HepG2 (cell line): ENCODE measurements around the gene MINDY2. TPM values are rescaled to one million over a fixed set of nuclear protein-coding genes. Genes with fewer than 3 reads are reported as not detected.

Experiments
- AHR ChIP-seq: IDR thresholded peaks from 2 replicates; pipeline ENCODE4 v1.6.1; 2018; ENCODE audit warnings: missing genetic modification reagents, missing compliant biosample characterization
- ELF4 ChIP-seq: sonication (generic); formaldehyde crosslinking; IDR thresholded peaks from 2 replicates; pipeline ENCODE4 v1.5.0; 2020; ENCODE audit warnings: missing genetic modification reagents, mild to moderate bottlenecking, moderate library complexity, borderline replicate concordance
- GATAD1 ChIP-seq: IDR thresholded peaks from 2 replicates; pipeline ENCODE4 v1.6.1; 2016; ENCODE audit warnings: missing genetic modification reagents, missing compliant biosample characterization
- IRF2 ChIP-seq: IDR thresholded peaks from 2 replicates; pipeline ENCODE4 v1.6.1; 2018; ENCODE audit warnings: missing genetic modification reagents, missing compliant biosample characterization
- JDP2 ChIP-seq: sonication (generic); formaldehyde crosslinking; IDR thresholded peaks from 2 replicates; pipeline ENCODE4 v1.8.1; 2022; ENCODE audit warnings: missing genetic modification reagents, borderline replicate concordance
- KDM3A ChIP-seq: IDR thresholded peaks from 2 replicates; pipeline ENCODE4 v1.6.1; 2018; ENCODE audit warnings: low read depth, missing compliant biosample characterization
- MAZ ChIP-seq, 2 experiments: sonication (generic) in 1 of 2; formaldehyde crosslinking in 1 of 2; IDR thresholded peaks; 2 replicates each; pipeline versions ENCODE4 v1.5.0 to v1.6.1; 2012 to 2020; ENCODE audit warnings: low read depth in 2 of 2, mild to moderate bottlenecking in 2 of 2, borderline replicate concordance in 1 of 2, improper control_type of control experiment in 1 of 2, low read length in 1 of 2, missing genetic modification reagents in 1 of 2, moderate library complexity in 1 of 2
- MED8 ChIP-seq: sonication (generic); formaldehyde crosslinking; IDR thresholded peaks from 2 replicates; pipeline ENCODE4 v1.8.1; 2023; ENCODE audit warnings: mild to moderate bottlenecking, missing genetic modification reagents; ENCODE audit not compliant: insufficient replicate concordance
- MYC ChIP-seq: sonication (generic); formaldehyde crosslinking; IDR thresholded peaks from 2 replicates; pipeline ENCODE4 v1.9.0; 2021; ENCODE audit warnings: missing genetic modification reagents, borderline replicate concordance
- PAX8 ChIP-seq: sonication (generic); formaldehyde crosslinking; IDR thresholded peaks from 2 replicates; pipeline ENCODE4 v1.8.0; 2022; ENCODE audit warnings: mild to moderate bottlenecking, missing genetic modification reagents, borderline replicate concordance
- RARG ChIP-seq: sonication (generic); formaldehyde crosslinking; IDR thresholded peaks from 2 replicates; pipeline ENCODE4 v1.4.0; 2020; ENCODE audit warnings: low read depth, mild to moderate bottlenecking, missing genetic modification reagents
- SAP130 ChIP-seq: IDR thresholded peaks from 2 replicates; pipeline ENCODE4 v1.6.1; 2016; ENCODE audit warnings: low read depth
- SNAPC2 ChIP-seq: sonication (generic); formaldehyde crosslinking; IDR thresholded peaks from 2 replicates; pipeline ENCODE4 v1.8.1; 2022; ENCODE audit warnings: mild to moderate bottlenecking, missing genetic modification reagents
- SOX5 ChIP-seq: IDR thresholded peaks from 2 replicates; pipeline ENCODE4 v1.6.1; 2016; ENCODE audit warnings: borderline replicate concordance
- ZBTB42 ChIP-seq: sonication (generic); formaldehyde crosslinking; IDR thresholded peaks from 2 replicates; pipeline ENCODE4 v1.5.0; 2020; ENCODE audit warnings: mild to moderate bottlenecking, missing genetic modification reagents
- ZNF121 ChIP-seq: sonication (generic); formaldehyde crosslinking; IDR thresholded peaks from 2 replicates; pipeline ENCODE4 v1.5.0; 2020; ENCODE audit warnings: mild to moderate bottlenecking, missing genetic modification reagents
- ZNF17 ChIP-seq: sonication (generic); formaldehyde crosslinking; IDR thresholded peaks from 2 replicates; pipeline ENCODE4 v1.5.0; 2020; ENCODE audit warnings: mild to moderate bottlenecking, missing genetic modification reagents
- ZNF20 ChIP-seq: sonication (generic); formaldehyde crosslinking; IDR thresholded peaks from 2 replicates; pipeline ENCODE4 v1.4.0; 2020; ENCODE audit warnings: mild to moderate bottlenecking, moderate library complexity, missing genetic modification reagents
- ZNF225 ChIP-seq: sonication (generic); formaldehyde crosslinking; IDR thresholded peaks from 2 replicates; pipeline ENCODE4 v1.4.0; 2020; ENCODE audit warnings: mild to moderate bottlenecking, missing genetic modification reagents
- ZNF296 ChIP-seq: sonication (generic); formaldehyde crosslinking; conservative IDR thresholded peaks from 2 replicates; pipeline ENCODE4 v1.5.0; 2020; ENCODE audit warnings: mild to moderate bottlenecking, missing genetic modification reagents
- ZNF460 ChIP-seq: sonication (generic); formaldehyde crosslinking; IDR thresholded peaks from 2 replicates; pipeline ENCODE4 v1.5.1; 2020; ENCODE audit warnings: missing genetic modification reagents, mild to moderate bottlenecking, borderline replicate concordance
- ZNF549 ChIP-seq: sonication (generic); formaldehyde crosslinking; IDR thresholded peaks from 2 replicates; pipeline ENCODE4 v1.5.0; 2020; ENCODE audit warnings: missing genetic modification reagents
- polyA plus RNA-seq, 8 experiments: library from polyadenylated mRNA; depleted of rRNA in 3 of 8; stranded (reverse) in 7 of 8; unstranded in 1 of 8; fragments of >200 nt; fragmentation: Illumina TruSeq in 4 of 8; extraction: Trizol in 4 of 8; gene quantifications; 2 replicates each; pipeline versions ENCODE4 v1.2.1 to v1.2.3, GENCODE V29; 2011 to 2016; ENCODE audit warnings: low read depth in 4 of 8, missing spikeins in 1 of 8, mixed read lengths in 1 of 8; ENCODE audit not compliant: insufficient read depth in 1 of 8
- total RNA-seq, 5 experiments: library from RNA; depleted of rRNA; stranded (reverse); fragments of >200 nt; fragmentation: Illumina TruSeq; extraction: Trizol; gene quantifications; 2 replicates each; pipeline ENCODE4 v1.2.3, GENCODE V29; 2016; ENCODE audit warnings: low read depth in 1 of 5
- TF ChIP-seq, protein P1 (sequence below): sonication (generic); formaldehyde crosslinking; IDR thresholded peaks from 2 replicates; pipeline ENCODE4 v1.5.0; 2020; ENCODE audit warnings: mild to moderate bottlenecking, missing genetic modification reagents, borderline replicate concordance
- TF ChIP-seq, protein P2 (sequence below): sonication (generic); formaldehyde crosslinking; IDR thresholded peaks from 2 replicates; pipeline ENCODE4 v1.8.0; 2022; ENCODE audit warnings: low read depth, missing genetic modification reagents
- TF ChIP-seq, protein P3 (sequence below): sonication (generic); formaldehyde crosslinking; IDR thresholded peaks from 2 replicates; pipeline ENCODE4 v1.4.0; 2020; ENCODE audit warnings: mild to moderate bottlenecking, missing genetic modification reagents

Gene MINDY2
- total and polyA plus RNA-seq, 2 of the 13 experiments (the other 11 are each of a cell fraction or from before 2014, with no cell fraction given): 7.2 to 12.6 TPM

DNA sequence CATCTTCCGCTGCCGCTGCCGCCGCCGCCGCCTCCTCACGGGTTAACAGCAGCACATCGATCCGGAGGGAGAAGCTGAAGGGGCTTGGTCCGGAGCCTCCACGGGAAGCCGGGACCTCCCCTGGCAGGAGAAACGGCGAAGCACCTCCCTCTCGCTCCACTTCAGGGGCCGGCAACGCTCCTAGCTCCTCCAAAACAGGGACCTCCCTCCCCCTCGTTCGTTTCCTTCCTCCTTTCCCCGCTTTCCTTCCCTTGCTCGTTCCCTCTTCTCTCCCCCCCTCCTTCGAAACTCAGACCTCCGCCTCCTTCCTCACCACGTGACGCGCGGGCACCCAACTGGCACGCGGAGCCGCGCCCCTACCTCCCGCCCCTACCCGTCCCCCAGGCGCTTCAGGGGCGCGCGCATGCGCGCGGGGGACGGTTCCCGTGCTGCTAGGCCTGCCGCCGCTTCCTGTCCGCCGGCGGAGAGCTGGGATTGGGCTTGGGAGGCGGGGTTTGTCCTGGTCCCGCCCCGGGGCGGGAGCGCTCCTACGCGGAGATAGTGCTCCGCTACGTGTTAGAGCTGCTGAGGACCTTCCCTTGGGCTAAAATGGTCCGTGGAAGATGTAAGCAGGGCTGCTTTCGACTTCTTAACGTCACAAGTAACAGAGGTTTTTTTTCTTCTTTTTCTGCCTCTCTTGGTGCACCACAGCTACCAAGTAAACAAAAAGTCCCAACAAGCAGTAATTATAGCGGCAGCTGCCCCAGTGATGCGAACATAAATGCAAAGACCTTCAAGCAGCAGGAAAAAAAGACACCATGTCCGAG is 21.4 kb upstream of the MINDY2 start, which contains the start of gene ADAM10 (continued):
- TF ChIP-seq MAZ (IDR thresholded peaks at IDR 0.05; ENCODE audit: borderline replicate concordance, low read depth, low read length) (peak; percentile 83), MAZ (CRISPR knock-in tag; IDR thresholded peaks at IDR 0.05; ENCODE audit: low read depth) (peak; percentile 77), ZNF460 (CRISPR knock-in tag) (no peak), SAP130 (CRISPR knock-in tag) (peak; percentile 88), ZNF17 (CRISPR knock-in tag) (0 out of 2 replicates have a peak, but pooled peaks have one; percentile 37), PAX8 (CRISPR knock-in tag) (no peak), SOX5 (no peak), ZNF121 (CRISPR knock-in tag) (no peak), ZNF549 (no peak), SNAPC2 (CRISPR knock-in tag) (0 out of 2 replicates have a peak, but pooled peaks have one; percentile 60), JDP2 (CRISPR knock-in tag) (no peak), AHR (peak; percentile 55; the same call in 1 of the 2 replicates), MYC (peak; percentile 26; the same call in 1 of the 2 replicates), IRF2 (no peak), ELF4 (CRISPR knock-in tag) (peak; percentile 75; the same call in 1 of the 2 replicates), GATAD1 (CRISPR knock-in tag) (peak; percentile 46), ZNF20 (CRISPR knock-in tag) (no peak), KDM3A (CRISPR knock-in tag) (no peak), ZBTB42 (CRISPR knock-in tag) (no peak), ZNF225 (0 out of 2 replicates have a peak, but pooled peaks have one; percentile 29), ZNF296 (no peak), RARG (CRISPR knock-in tag) (no peak), MED8 (CRISPR knock-in tag) (no peak)
- TF ChIP-seq, protein P1, sequence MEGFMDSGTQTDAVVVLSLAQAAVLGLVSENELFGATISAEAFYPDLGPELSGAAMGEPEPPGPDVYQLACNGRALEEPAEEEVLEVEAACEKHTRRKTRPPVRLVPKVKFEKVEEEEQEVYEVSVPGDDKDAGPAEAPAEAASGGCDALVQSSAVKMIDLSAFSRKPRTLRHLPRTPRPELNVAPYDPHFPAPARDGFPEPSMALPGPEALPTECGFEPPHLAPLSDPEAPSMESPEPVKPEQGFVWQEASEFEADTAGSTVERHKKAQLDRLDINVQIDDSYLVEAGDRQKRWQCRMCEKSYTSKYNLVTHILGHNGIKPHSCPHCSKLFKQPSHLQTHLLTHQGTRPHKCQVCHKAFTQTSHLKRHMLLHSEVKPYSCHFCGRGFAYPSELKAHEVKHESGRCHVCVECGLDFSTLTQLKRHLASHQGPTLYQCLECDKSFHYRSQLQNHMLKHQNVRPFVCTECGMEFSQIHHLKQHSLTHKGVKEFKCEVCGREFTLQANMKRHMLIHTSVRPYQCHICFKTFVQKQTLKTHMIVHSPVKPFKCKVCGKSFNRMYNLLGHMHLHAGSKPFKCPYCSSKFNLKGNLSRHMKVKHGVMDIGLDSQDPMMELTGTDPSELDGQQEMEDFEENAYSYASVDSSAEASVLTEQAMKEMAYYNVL: peak; percentile 84; the same call in 1 of the 2 replicates
- TF ChIP-seq, protein P2, sequence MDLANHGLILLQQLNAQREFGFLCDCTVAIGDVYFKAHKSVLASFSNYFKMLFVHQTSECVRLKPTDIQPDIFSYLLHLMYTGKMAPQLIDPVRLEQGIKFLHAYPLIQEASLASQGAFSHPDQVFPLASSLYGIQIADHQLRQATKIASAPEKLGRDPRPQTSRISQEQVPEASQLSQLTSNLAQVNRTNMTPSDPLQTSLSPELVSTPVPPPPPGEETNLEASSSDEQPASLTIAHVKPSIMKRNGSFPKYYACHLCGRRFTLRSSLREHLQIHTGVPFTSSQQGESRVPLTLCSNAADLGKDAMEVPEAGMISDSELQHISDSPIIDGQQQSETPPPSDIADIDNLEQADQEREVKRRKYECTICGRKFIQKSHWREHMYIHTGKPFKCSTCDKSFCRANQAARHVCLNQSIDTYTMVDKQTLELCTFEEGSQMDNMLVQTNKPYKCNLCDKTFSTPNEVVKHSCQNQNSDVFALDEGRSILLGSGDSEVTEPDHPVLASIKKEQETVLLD (CRISPR knock-in tag): peak; percentile 22
- TF ChIP-seq, protein P3, sequence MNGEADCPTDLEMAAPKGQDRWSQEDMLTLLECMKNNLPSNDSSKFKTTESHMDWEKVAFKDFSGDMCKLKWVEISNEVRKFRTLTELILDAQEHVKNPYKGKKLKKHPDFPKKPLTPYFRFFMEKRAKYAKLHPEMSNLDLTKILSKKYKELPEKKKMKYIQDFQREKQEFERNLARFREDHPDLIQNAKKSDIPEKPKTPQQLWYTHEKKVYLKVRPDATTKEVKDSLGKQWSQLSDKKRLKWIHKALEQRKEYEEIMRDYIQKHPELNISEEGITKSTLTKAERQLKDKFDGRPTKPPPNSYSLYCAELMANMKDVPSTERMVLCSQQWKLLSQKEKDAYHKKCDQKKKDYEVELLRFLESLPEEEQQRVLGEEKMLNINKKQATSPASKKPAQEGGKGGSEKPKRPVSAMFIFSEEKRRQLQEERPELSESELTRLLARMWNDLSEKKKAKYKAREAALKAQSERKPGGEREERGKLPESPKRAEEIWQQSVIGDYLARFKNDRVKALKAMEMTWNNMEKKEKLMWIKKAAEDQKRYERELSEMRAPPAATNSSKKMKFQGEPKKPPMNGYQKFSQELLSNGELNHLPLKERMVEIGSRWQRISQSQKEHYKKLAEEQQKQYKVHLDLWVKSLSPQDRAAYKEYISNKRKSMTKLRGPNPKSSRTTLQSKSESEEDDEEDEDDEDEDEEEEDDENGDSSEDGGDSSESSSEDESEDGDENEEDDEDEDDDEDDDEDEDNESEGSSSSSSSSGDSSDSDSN (CRISPR knock-in tag): 0 out of 2 replicates have a peak, but pooled peaks have one; percentile 9
